Natural killer cell (primary cell): ENCODE measurements around the gene ZMIZ2. TPM values are rescaled to one million over a fixed set of nuclear protein-coding genes. Genes with fewer than 3 reads are reported as not detected.

Source experiments
- ATAC-seq, 3 donors: fragments of 150-1000 bp in 2 of 3; fragments of 200-7000 bp in 1 of 3; cut with Tn5 transposase; 1 replicate in 1 of 3; 2 replicates in 2 of 3; pipeline ENCODE4 v1.10.0; 2021; ENCODE audit warnings: mild to moderate bottlenecking in 2 of 3, moderate library complexity in 2 of 3
- DNase-seq, 2 donors: peaks; one replicate each; pipeline versions ENCODE4 v3.0.0 to v3.0.0-alpha.2; 2013 to 2021; ENCODE audit warnings: mixed read lengths in 1 of 2
- H3K27ac ChIP-seq: one replicate; pipeline ENCODE4 v1.5.1; 2013; ENCODE audit warnings: mild to moderate bottlenecking, low read length
- H3K27me3 ChIP-seq: one replicate; pipeline ENCODE4 v1.6.1; 2013; ENCODE audit warnings: low read length; ENCODE audit not compliant: control insufficient read depth, insufficient read depth
- H3K36me3 ChIP-seq: one replicate; pipeline ENCODE4 v1.6.1; 2013; ENCODE audit warnings: low read length; ENCODE audit not compliant: control insufficient read depth, insufficient read depth
- H3K4me1 ChIP-seq: one replicate; pipeline ENCODE4 v1.6.1; 2013; ENCODE audit warnings: low read length; ENCODE audit not compliant: control insufficient read depth, insufficient read depth
- H3K4me3 ChIP-seq: one replicate; pipeline ENCODE4 v1.5.1; 2013; ENCODE audit warnings: low read length
- H3K9me3 ChIP-seq: one replicate; pipeline ENCODE4 v1.6.1; 2013; ENCODE audit warnings: low read length; ENCODE audit not compliant: control insufficient read depth, insufficient read depth
- H3K27ac Mint-ChIP-seq, 2 donors: one replicate each; pipeline ENCODE4 v1.8.0; 2022; ENCODE audit warnings: mild to moderate bottlenecking in 2 of 2, mixed read lengths in 2 of 2, moderate library complexity in 1 of 2
- H3K27me3 Mint-ChIP-seq, 2 donors: one replicate each; pipeline ENCODE4 v1.8.0; 2022; ENCODE audit warnings: low read depth in 2 of 2, mixed read lengths in 2 of 2
- H3K36me3 Mint-ChIP-seq: one replicate; pipeline ENCODE4 v1.8.0; 2022; ENCODE audit warnings: mixed read lengths
- H3K4me1 Mint-ChIP-seq, 2 donors: one replicate each; pipeline ENCODE4 v1.8.0; 2022; ENCODE audit warnings: mixed read lengths in 2 of 2
- H3K4me3 Mint-ChIP-seq: one replicate; pipeline ENCODE4 v1.8.0; 2022; ENCODE audit warnings: mild to moderate bottlenecking, moderate library complexity, mixed read lengths
- H3K9me3 Mint-ChIP-seq, 2 donors: one replicate each; pipeline ENCODE4 v1.8.0; 2022; ENCODE audit warnings: mixed read lengths in 2 of 2
- CTCF ChIP-seq: fragments of 200-600 bp; IDR thresholded peaks from one replicate; pipeline ENCODE4 v1.8.0; 2022; ENCODE audit warnings: antibody characterized with exemption
- WGBS: methylation state at CpG from one replicate; pipeline ENCODE4 v1.1.7; 2013; ENCODE audit warnings: missing lambda C conversion rate; ENCODE audit not compliant: insufficient coverage; 5-methylcytosine and 5-hydroxymethylcytosine counted together
- intact Hi-C: fragments of 100-400 bp; cut with micrococcal nuclease; formaldehyde crosslinking; loops from one replicate; pipeline ENCODE4 v1.14.2; 2022
- total RNA-seq, 4 donors: library from RNA; stranded (reverse); fragments of 120-200 nt in 1 of 4; gene quantifications; one replicate each; pipeline versions ENCODE4 v1.2.3 to v1.2.4, GENCODE V29; 2013 to 2022

Gene ZMIZ2
- total RNA-seq, 3 donors from 2014 or later (not counting 1 experiment from before 2014, with no cell fraction given) = 152 to 170 (median 167) TPM

GRCh38 chr7:44711528-44711927 is 37.1 kb upstream of the ZMIZ2 start:
- Mint-ChIP-seq H3K27ac (peak overlapping the region in 1 of 2 donors; percentile 13), H3K36me3 (no peaks in the 10 kb centered on the region), H3K4me3 (no peak overlapping the region), H3K27me3 (no peaks in the 10 kb centered on the region), H3K4me1 (peaks cover 6 to 10% of the 10 kb centered on the region in 2 donors), H3K9me3 (no peaks in the 10 kb centered on the region)
- Histone ChIP-seq H3K9me3 (no peaks in the 10 kb centered on the region), H3K27ac (no peak overlapping the region), H3K4me1 (peaks cover 11% of the 10 kb centered on the region), H3K36me3 (peaks cover 26% of the 10 kb centered on the region), H3K4me3 (no peak overlapping the region), H3K27me3 (no peaks in the 10 kb centered on the region)
- no peak for TF ChIP-seq CTCF
- DNase-seq (no peak), ATAC-seq (no peak)
- intact Hi-C loops = no loop called here
- 85% methylated on average over 5 of the region's 5 CpGs for WGBS

GRCh38 chr7:44712012-44712411 is 36.6 kb upstream of the ZMIZ2 start:
- intact Hi-C loops = no loop called here
- no peak for TF ChIP-seq CTCF
- Mint-ChIP-seq H3K27me3 (no peaks in the 10 kb centered on the region), H3K27ac (peak overlapping the region in 1 of 2 donors; percentile 13), H3K36me3 (no peaks in the 10 kb centered on the region), H3K9me3 (no peaks in the 10 kb centered on the region), H3K4me1 (peaks cover 6 to 10% of the 10 kb centered on the region in 2 donors), H3K4me3 (no peak overlapping the region)
- no peaks in the 10 kb centered on the region for H3K9me3 ChIP-seq
- DNase-seq = no peak
- H3K36me3 ChIP-seq = peaks cover 24% of the 10 kb centered on the region
- no peak overlapping the region for H3K4me3 ChIP-seq
- H3K27ac ChIP-seq = no peak overlapping the region
- H3K4me1 ChIP-seq = peaks cover 11% of the 10 kb centered on the region
- 43% methylated on average over 5 of the region's 5 CpGs for WGBS
- H3K27me3 ChIP-seq = no peaks in the 10 kb centered on the region
- ATAC-seq = no peak

- H3K27ac Mint-ChIP-seq = no peak overlapping the region
- no peak overlapping the region for H3K27ac ChIP-seq
- WGBS = 95% methylated on average over 2 of the region's 2 CpGs
- no peaks in the 10 kb centered on the region for H3K36me3 Mint-ChIP-seq
- H3K4me1 ChIP-seq = peaks cover 11% of the 10 kb centered on the region
- intact Hi-C loops = no loop called here
- no peak for TF ChIP-seq CTCF
- no peak for DNase-seq
- no peaks in the 10 kb centered on the region for H3K27me3 Mint-ChIP-seq
- H3K4me3 Mint-ChIP-seq = no peak overlapping the region
- peaks cover 13% of the 10 kb centered on the region for H3K36me3 ChIP-seq
- H3K27me3 ChIP-seq = no peaks in the 10 kb centered on the region
- H3K9me3 Mint-ChIP-seq = no peaks in the 10 kb centered on the region
- H3K4me1 Mint-ChIP-seq = peaks cover 6 to 10% of the 10 kb centered on the region in 2 donors
- ATAC-seq = no peak
- H3K9me3 ChIP-seq = no peaks in the 10 kb centered on the region
- H3K4me3 ChIP-seq = no peak overlapping the region
These were observed 35.5 kb upstream of the ZMIZ2 start for GRCh38 chr7:44713141-44713540.

GRCh38 chr7:44713680-44714335 is 34.8 kb upstream of the ZMIZ2 start:
- Mint-ChIP-seq H3K27me3 (no peaks in the 10 kb centered on the region), H3K4me1 (peaks cover 6 to 10% of the 10 kb centered on the region in 2 donors), H3K27ac (no peak overlapping the region), H3K36me3 (no peaks in the 10 kb centered on the region), H3K9me3 (no peaks in the 10 kb centered on the region), H3K4me3 (no peak overlapping the region)
- H3K36me3 ChIP-seq = peaks cover 9% of the 10 kb centered on the region
- H3K4me3 ChIP-seq = no peak overlapping the region
- H3K9me3 ChIP-seq = no peaks in the 10 kb centered on the region
- intact Hi-C loops = no loop called here
- ATAC-seq (no peak), DNase-seq (no peak)
- H3K27me3 ChIP-seq = no peaks in the 10 kb centered on the region
- WGBS = 86% methylated on average over 7 of the region's 7 CpGs
- H3K4me1 ChIP-seq = peaks cover 11% of the 10 kb centered on the region
- TF ChIP-seq CTCF = no peak
- no peak overlapping the region for H3K27ac ChIP-seq
